B cell (primary cell): ENCODE results near the gene SLC16A2. TPM values are rescaled to one million over a fixed set of nuclear protein-coding genes. Genes with fewer than 3 reads are reported as not detected.
"Not testable (repeated sequence)": the region's sequence is repeated elsewhere in the genome, so short reads cannot be mapped to it uniquely, and the experiment has no call there.

Experiments used
- ATAC-seq: fragments of 200-7000 bp; cut with Tn5 transposase; one replicate; pipeline ENCODE4 v1.10.0; 2021; ENCODE audit warnings: low read depth, mild to moderate bottlenecking, moderate number of reproducible peaks, moderate library complexity
- CTCF ChIA-PET: fragments of 350-600 bp; sonication (Branson Sonifier 250); formaldehyde crosslinking; loops from one replicate; lab custom pipeline; 2021; ENCODE audit warnings: antibody characterized with exemption, inconsistent platforms; lab: Charles Lee
- POLR2A ChIA-PET: fragments of 350-600 bp; sonication (Branson Sonifier 250); formaldehyde crosslinking; loops from one replicate; lab custom pipeline; 2021; ENCODE audit warnings: antibody characterized with exemption; lab: Charles Lee
- DNase-seq: peaks from one replicate; pipeline ENCODE4 v3.0.0; 2013
- H2AFZ ChIP-seq: 2 replicates; pipeline ENCODE4 v1.6.1; 2012; ENCODE audit warnings: mild to moderate bottlenecking, low read depth, low read length; ENCODE audit not compliant: insufficient read depth, poor library complexity, severe bottlenecking
- H3K27ac ChIP-seq, 2 donors: 1 replicate in 1 of 2; 2 replicates in 1 of 2; pipeline ENCODE4 v1.5.1; 2012 to 2013; ENCODE audit warnings: low read length in 2 of 2, mild to moderate bottlenecking in 2 of 2, moderate library complexity in 1 of 2
- H3K27me3 ChIP-seq, 4 experiments: fragments of 200-600 bp in 1 of 4; sonication (generic) in 1 of 4; replicated peaks in 1 of 4; 1 replicate in 2 of 4; 2 replicates in 2 of 4; pipeline versions ENCODE4 v1.6.1 to v1.7.0; 2013 to 2016; ENCODE audit warnings: low read length in 3 of 4, mild to moderate bottlenecking in 2 of 4, mixed read lengths in 1 of 4, moderate library complexity in 1 of 4; ENCODE audit not compliant: insufficient read depth in 4 of 4, control insufficient read depth in 3 of 4; ENCODE audit errors: control extremely low read depth in 1 of 4
- H3K36me3 ChIP-seq, 2 experiments: replicated peaks in 1 of 2; 1 replicate in 1 of 2; 2 replicates in 1 of 2; pipeline versions ENCODE4 v1.6.1 to v1.7.1; 2013; ENCODE audit warnings: low read length in 1 of 2; ENCODE audit not compliant: insufficient read depth in 2 of 2, control insufficient read depth in 1 of 2; ENCODE audit errors: control extremely low read depth in 1 of 2, extremely low read depth in 1 of 2
- H3K4me1 ChIP-seq, 2 donors: fragments of 200-600 bp in 1 of 2; sonication (generic) in 1 of 2; 1 replicate in 1 of 2; 2 replicates in 1 of 2; pipeline versions ENCODE4 v1.5.1 to v1.6.1; 2013 to 2017; ENCODE audit warnings: low read length in 2 of 2; ENCODE audit not compliant: control insufficient read depth in 2 of 2, insufficient read depth in 2 of 2
- H3K4me2 ChIP-seq: replicated peaks from 2 replicates; pipeline ENCODE3; 2012; ENCODE audit warnings: mild to moderate bottlenecking, low read depth, low read length; ENCODE audit not compliant: poor library complexity, severe bottlenecking
- H3K4me3 ChIP-seq, 5 experiments: fragments of 200-600 bp in 1 of 5; sonication (generic) in 1 of 5; 1 replicate in 3 of 5; 2 replicates in 2 of 5; pipeline versions ENCODE4 v1.5.1 to v1.7.0; 2011 to 2016; ENCODE audit warnings: low read length in 4 of 5, mild to moderate bottlenecking in 4 of 5, low read depth in 2 of 5, control low read depth in 1 of 5, moderate library complexity in 1 of 5; ENCODE audit not compliant: insufficient read depth in 1 of 5; ENCODE audit errors: control extremely low read depth in 1 of 5, extremely low read depth in 1 of 5
- H3K79me2 ChIP-seq: fragments of 200-600 bp; sonication (generic); one replicate; pipeline ENCODE4 v1.6.0; 2016; ENCODE audit warnings: low read length; ENCODE audit not compliant: control insufficient read depth, insufficient read depth
- H3K9ac ChIP-seq: fragments of 200-600 bp; sonication (generic); 2 replicates; pipeline ENCODE4 v1.6.1; 2017; ENCODE audit warnings: mild to moderate bottlenecking, low read length, moderate library complexity
- H3K9me3 ChIP-seq, 3 donors: one replicate each; pipeline versions ENCODE4 v1.6.1 to v1.7.1; 2013; ENCODE audit warnings: low read length in 2 of 3; ENCODE audit not compliant: control insufficient read depth in 2 of 3, insufficient read depth in 1 of 3; ENCODE audit errors: control extremely low read depth in 1 of 3
- H4K20me1 ChIP-seq: 2 replicates; pipeline ENCODE4 v1.6.0; 2012; ENCODE audit warnings: mild to moderate bottlenecking, low read length; ENCODE audit not compliant: insufficient read depth, control insufficient read depth, poor library complexity, severe bottlenecking
- H3K27ac Mint-ChIP-seq: one replicate; pipeline ENCODE4 v1.8.0; 2021; ENCODE audit warnings: mixed read lengths
- H3K27me3 Mint-ChIP-seq: one replicate; pipeline ENCODE4 v1.8.0; 2021; ENCODE audit warnings: mixed read lengths
- H3K4me1 Mint-ChIP-seq: one replicate; pipeline ENCODE4 v1.8.0; 2021; ENCODE audit warnings: mixed read lengths
- H3K4me3 Mint-ChIP-seq: one replicate; pipeline ENCODE4 v1.8.0; 2021; ENCODE audit warnings: mixed read lengths
- H3K9me3 Mint-ChIP-seq: one replicate; pipeline ENCODE4 v1.8.0; 2022; ENCODE audit warnings: mixed read lengths; ENCODE audit not compliant: insufficient read depth
- CTCF ChIP-seq: fragments of 200-600 bp; IDR thresholded peaks from one replicate; pipeline ENCODE4 v1.8.0; 2022; ENCODE audit warnings: antibody characterized with exemption, mild to moderate bottlenecking
- EZH2 ChIP-seq: IDR thresholded peaks from 2 replicates; pipeline ENCODE4 v1.6.1; 2012; ENCODE audit warnings: borderline replicate concordance, low read depth, mild to moderate bottlenecking, moderate library complexity, low read length; ENCODE audit not compliant: insufficient read depth, poor library complexity, severe bottlenecking
- WGBS: methylation state at CpG from one replicate; pipeline ENCODE4 v1.1.5; 2013; ENCODE audit warnings: missing lambda C conversion rate; ENCODE audit not compliant: insufficient coverage; 5-methylcytosine and 5-hydroxymethylcytosine counted together
- intact Hi-C: fragments of 100-400 bp; cut with micrococcal nuclease; formaldehyde crosslinking; loops from one replicate; pipeline ENCODE4 v1.10.0; 2022
- polyA plus RNA-seq: library from polyadenylated mRNA; depleted of rRNA; stranded (reverse); fragments of >200 nt; gene quantifications from 2 replicates; pipeline ENCODE4 v1.2.3, GENCODE V29; 2012
- total RNA-seq, 2 donors: library from RNA; stranded (reverse); fragments of 120-200 nt in 1 of 2; gene quantifications; 1 replicate in 1 of 2; 2 replicates in 1 of 2; pipeline versions ENCODE4 v1.2.3 to v1.2.4, GENCODE V29; 2013 to 2022

SLC16A2 gene
- total and polyA plus RNA-seq, 2 donors (not counting 1 experiment from before 2014, with no cell fraction given): not detected

- H3K27ac ChIP-seq: no peak overlapping the region
- CTCF ChIA-PET: no interaction called here
Observed at GRCh38 chrX:74467656-74468055, 46.4 kb downstream of the SLC16A2 start.

GRCh38 chrX:74473116-74473515 lies 51.8 kb downstream of the SLC16A2 start:
- intact Hi-C loops, H3K27me3 Mint-ChIP-seq, H3K9ac ChIP-seq, H4K20me1 ChIP-seq, CTCF ChIA-PET, H3K27me3 ChIP-seq, H3K79me2 ChIP-seq, H3K27ac Mint-ChIP-seq, H3K36me3 ChIP-seq, DNase-seq, H3K4me3 ChIP-seq, H3K4me1 ChIP-seq, H3K4me1 Mint-ChIP-seq, H3K4me2 ChIP-seq, H3K27ac ChIP-seq, POLR2A ChIA-PET, ATAC-seq, H3K9me3 ChIP-seq, H2AFZ ChIP-seq, H3K4me3 Mint-ChIP-seq, H3K9me3 Mint-ChIP-seq: not testable (repeated sequence)
- no CpG with 5 or more reads among the region's 2 CpGs for WGBS

More at GRCh38 chrX:74467656-74468055, 46.4 kb downstream of the SLC16A2 start:
- Mint-ChIP-seq H3K27ac (no peak overlapping the region), H3K9me3 (no peaks in the 10 kb centered on the region), H3K27me3 (no peaks in the 10 kb centered on the region), H3K4me1 (no peaks in the 10 kb centered on the region), H3K4me3 (no peak overlapping the region)
- no peaks in the 10 kb centered on the region for H3K27me3 ChIP-seq
- H3K9ac ChIP-seq: no peak overlapping the region
- DNase-seq (no peak), ATAC-seq (no peak)
- no peak overlapping the region for H3K4me2 ChIP-seq
- H3K9me3 ChIP-seq: no peaks in the 10 kb centered on the region
- H3K79me2 ChIP-seq: no peaks in the 10 kb centered on the region
- POLR2A ChIA-PET: no interaction called here
- H3K4me3 ChIP-seq: no peak overlapping the region
- no peak overlapping the region for H2AFZ ChIP-seq
- H4K20me1 ChIP-seq: no peaks in the 10 kb centered on the region
- TF ChIP-seq CTCF (no peak), EZH2 (no peak)
- intact Hi-C loops: no loop called here
- no peaks in the 10 kb centered on the region for H3K36me3 ChIP-seq
- no peaks in the 10 kb centered on the region for H3K4me1 ChIP-seq
